ENCODE data around the gene PBX1.
A peak's percentile ranks its signal among the peaks of the same experiment; 100 is the strongest.
"Not testable (repeated sequence)": the region's sequence is repeated elsewhere in the genome, so short reads cannot be mapped to it uniquely, and the experiment has no call there.

The PBX1 gene

DNA sequence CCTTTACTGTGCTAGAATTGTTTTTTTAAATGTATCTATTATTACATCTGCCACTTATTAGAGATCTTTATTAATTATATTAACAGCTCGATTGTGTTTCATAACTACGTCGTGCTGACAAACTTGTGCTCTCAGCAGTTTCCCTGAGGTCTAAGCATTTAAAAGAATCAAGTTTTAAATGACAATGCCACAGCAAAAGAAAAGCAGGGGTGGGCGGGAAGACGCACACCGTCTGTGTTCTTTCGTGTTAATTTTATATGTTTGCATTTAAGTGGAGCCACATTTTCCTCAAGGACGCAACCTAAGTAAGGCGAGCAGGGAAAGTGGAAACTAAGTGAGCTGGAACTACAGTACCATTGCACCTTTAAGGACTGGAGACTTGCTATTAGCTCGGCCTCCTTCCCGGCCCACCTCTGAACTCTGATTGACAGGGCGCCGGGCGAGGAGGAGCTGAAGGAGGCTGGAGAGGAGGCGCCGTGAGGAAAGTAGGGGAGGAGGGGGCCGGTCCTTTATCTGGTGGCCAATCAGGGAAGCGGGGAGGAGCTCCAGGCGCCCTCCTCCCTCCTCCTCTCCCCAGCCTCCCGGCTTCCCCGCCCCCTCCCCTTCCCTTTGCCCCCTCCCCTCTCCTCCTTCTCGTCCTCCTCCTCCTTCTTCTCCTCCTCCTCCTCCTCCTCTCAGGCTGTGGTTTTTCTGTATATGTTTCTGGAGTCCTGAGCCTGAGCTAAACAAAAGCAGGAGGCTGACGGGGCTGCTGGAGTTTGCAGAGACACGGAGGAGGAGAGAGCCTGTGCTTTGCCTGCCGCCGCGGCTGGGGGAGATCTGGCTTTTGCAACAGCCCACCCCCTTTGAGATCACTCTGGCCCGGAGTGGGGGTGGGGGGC, at the start of gene PBX1:
TSS of gene PBX1 (plus strand) at position 724 of the 881 bp plus-strand sequence.
- peak; percentile 100 for DNase-seq

DNA sequence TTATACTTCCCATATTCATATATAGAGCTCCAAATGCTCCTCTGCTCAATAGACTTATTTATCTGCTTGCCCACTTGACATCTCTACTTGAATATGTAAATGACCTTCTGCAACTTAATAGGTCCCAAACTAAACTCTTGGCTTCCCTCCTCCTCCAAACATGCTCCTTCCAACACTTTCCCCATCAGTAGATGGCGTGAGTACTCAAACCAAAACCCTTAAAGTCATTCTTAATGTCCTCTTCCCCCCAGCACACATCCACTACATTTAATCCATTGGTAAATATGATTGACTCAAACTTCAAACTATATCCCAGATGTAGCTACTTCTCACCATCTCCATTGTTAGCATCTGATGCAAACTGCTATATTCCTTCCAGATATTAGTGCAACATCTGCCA, 48.5 kb upstream of the PBX1 start:
- no peak for DNase-seq

DNA sequence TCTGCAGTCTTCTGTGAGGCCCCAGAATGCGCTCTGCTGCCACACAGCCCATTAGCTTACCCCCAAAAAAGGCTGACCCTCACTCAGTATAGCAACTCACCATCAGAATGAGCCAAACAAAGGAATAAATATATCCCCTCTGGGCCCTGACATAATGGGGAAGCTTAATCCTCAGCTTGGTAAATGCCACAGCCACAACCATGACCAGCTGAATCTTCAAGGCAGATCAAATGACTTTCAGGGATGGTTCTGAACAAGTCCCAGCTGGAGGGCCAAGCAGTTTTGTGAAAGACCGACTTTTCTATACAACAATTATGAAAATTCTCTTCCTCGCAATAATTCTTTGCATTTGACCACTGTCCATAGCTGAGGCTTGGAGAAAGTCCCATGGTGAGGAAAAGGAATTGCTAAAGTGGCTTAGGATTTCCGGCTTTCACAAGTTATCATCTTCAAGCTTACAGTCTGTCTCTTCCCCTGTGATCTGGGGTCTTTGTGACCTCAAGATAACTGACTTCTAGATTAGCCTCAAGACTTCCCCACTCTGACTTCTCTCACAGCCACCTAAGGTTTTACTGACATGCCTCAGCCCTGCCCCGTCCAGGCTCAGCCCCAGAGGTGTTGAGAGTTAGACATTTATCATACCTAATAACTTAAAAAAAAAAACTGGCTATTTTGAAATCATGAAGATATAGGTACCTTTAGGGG, 47.8 kb upstream of the PBX1 start:
- DNase-seq, result no peak

DNA sequence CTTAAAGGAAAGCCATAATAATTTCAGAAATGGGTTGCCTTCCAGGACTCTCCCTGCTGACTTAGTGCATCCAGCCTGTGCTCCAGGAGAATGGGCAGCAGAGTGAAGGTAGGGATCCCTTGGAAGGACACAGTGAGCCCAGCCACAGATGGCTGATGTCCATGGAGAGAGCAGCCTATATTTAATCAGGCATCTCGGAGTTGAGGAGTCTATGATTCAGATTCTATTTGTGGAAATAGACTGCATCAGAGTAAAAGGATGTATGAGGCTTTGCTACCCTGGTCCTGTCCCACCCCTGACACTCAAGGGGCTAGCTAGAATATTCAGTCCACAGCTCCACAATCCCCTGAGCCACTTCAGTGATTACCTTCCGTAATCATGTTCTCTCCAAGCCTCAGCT, 43.8 kb upstream of the PBX1 start:
- DNase-seq, result no peak

DNA sequence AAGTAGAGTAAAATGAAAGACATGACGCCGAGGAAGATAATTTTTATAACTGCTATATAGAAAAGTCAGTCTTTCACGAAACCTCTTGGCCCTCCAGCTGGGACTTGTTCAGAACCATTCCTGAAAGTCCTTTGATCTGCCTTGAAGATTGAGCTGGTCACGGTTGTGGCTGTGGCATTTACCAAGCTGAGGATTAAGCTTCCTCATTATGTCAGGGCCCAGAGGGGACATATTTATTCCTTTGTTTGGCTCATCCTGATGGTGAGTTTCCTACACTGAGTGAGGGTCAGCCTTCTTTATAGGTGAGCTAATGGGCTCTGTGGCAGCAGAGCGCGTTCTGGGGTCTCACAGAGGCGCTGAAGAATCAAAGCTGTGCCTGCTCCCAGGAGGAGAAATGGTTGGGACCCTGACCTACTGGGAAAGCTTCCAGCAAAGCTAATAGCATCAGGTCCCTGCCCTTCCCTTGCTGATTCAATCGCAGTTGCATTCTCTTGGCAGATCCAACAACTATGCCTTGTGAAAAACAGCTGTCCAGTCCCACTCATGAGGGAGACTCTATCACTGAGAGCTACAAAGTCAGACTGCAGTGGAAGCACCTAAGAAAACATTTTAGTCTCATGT, 43.2 kb upstream of the PBX1 start:
- DNase-seq, result no peak

DNA sequence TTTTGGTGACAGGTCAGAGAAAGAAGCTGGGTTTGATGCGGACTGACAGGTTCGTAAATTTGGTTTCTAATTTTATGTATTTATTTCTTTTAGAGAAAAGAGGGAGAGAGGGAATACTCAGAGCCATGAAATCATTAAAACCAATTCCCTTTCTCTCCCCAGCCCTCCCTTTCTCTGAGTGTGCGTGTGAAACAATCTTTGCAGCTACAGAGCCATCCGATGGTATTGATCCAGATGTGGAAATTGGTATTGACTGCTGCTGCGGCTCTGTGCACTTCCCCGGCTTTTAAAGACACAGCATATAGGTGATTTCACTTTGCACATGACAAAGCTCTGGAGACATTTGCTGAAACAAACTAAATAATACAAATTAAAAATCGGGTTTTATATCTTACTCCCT, 42.4 kb upstream of the PBX1 start:
- DNase-seq, result no peak

DNA sequence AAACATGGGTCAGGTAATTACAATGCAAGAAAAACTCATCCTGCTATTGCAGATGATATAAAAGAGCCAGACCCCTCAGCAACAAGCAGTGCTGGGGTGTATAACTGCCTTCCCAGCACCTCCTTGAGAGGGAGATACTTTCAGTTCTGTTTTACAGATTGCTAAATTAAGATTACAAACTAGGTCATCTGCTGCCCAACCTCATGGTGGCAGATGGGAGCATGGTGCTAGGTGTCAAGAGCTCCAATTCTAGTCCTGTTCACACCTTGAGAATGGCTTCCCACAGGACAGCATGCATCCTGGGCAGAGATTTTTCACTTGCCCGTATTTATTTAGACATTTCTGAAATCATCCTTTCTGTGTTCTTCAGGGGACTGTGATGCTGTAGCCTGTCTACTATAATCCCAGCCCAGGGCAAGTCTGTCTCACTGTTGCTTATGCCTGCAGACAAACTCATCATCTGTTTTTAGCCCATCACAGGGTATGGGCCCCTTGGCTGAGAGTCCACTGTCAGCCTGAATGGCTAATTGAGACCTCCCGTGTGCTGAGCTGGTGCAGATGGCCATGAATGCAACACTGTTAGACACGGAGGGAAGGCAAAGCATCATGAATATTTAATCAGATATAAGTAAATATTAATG, 40.2 kb upstream of the PBX1 start:
- no peak for DNase-seq

DNA sequence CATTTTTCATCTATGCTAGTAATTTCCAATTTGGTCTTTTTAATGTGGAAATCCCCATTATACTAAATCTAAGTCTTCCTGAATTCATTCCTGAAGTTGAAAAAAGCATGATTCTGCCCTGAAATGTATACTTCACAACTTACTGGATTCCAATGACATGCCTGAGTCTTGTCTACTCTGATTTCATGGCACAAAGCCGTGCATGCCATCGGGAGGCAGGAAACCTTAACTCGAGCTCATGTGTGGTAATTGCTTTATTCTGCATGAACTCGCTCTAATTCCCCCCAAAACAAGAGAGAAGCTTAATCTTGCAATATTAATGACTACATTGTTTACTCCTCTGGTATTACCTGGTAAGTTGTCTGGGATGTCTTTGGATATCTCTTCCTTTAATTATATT, 39.6 kb upstream of the PBX1 start:
- no peak for DNase-seq

DNA sequence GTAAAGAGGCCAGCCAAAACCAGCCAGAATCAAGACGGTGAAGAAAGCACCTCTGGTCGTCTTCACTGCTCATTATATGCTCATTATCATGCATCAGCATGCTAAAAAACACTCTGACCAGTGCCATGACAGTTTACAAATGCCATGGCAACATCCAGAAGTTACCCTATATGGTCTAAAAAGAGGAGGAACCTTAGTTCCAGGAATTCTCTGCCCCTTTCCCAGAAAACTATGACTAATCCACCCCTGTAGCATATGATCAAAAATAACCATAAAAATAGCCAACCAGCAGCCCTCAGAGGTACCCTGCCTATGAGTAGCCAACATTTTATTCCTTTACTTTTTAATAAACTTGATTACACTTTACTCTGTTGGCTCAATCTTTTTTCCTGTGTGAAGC, 34.2 kb upstream of the PBX1 start:
- DNase-seq, result no peak

DNA sequence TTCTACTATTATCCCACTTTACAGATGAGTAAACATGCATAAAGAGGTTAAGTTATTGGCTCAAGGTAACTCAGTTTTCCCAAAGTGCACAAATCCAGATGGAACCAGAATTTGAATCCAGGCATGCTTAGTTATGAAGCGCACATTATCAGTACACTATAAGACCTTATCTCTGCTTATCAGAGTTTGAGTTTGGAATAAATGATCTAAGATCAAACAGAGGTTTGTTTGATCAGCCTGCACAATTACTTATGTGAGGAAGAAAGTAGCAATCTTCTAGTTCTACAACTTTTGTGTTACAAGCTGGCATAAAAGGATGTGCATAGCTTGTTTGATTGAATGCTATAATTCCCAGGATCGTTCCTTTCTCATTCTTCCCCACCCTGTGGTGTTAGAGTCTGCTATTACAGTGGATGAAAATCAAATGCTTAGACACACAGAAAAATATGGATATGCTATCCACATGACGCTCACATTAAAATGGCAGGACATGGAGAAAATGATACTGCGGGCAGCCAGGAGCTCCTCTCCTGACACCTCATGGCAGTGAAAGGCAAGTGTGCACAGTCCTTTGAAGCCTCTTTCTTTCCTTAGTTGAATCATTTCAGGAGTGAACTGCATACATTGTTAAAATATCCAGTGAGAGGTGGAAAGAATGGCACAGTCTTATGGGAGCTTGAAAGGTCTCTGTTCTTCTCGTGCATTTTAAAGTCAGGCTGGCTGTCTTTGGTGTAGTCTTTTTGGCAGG, 23.9 kb upstream of the PBX1 start:
- no peak for DNase-seq

DNA sequence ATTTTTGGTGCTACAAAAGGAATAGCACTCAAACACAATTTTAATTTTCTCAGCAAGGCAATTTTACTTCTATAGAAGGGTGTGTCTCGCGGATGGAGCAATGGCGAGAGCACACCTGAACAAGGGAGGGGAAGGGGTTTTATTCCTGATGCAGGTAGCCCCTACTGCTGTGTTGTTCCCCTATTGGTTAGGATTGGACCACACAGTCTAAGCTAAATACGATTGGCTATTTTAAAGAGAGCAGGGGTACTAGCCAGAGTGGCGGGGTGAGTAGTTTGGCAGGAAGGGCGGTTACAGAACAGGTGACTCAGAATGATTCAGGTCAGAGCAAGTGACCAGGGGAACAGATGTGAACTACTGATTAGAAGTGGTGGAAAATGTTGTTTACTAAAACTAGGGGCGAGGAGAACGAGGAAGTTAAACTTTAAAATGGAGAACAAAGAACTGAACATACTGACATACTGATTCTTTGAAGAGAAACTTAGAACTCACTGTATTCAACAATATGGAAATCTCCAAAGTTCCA, 6.5 kb upstream of the PBX1 start:
- not testable (repeated sequence) for DNase-seq

DNA sequence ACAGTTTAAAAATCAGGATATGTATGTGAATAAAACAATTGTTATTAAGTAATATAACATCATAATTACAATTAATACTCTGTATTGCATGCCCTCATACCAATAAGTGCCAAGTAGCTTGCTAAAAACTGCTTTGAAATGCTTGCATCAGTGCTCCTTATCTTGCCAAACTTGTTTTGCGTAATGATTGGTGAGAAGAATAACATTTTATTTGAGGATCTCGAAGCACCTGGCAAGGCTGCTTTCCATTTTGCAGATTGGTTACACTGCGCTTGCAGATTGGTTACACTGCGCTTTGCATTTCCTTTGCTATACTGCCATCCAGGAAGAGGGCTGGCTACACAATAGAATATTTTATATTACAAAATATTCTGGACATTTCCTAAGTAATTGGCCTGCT, 1.7 kb upstream of the PBX1 start:
- DNase-seq, result no peak

DNA sequence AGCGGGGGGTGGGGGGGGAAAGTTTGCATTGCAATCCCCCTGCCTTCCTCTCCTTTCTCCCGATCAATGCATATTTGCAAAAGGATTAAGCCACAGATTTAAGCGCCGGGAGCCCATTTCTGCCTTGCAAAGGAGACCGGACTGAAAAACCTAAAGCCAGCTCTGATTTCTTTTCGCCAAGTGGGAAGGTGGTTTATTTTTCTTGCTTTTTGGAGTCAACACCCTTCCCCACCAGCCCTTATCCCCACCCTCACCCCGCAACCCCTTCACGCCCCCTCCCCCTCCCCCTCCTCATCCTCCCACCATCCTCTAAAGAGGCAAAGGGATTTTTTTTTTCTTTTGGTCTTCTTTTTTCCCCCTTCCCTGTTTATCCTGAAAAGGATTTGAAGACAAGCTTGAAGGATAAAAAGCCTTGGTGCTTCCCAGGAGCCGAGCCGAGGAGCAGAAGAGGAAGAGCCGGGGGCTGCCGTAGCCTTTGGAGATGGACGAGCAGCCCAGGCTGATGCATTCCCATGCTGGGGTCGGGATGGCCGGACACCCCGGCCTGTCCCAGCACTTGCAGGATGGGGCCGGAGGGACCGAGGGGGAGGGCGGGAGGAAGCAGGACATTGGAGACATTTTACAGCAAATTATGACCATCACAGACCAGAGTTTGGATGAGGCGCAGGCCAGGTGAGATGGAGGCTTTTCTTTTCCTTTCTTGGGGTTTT, 513 bp downstream of the PBX1 start:
- peak; percentile 28 to 69 for DNase-seq

DNA sequence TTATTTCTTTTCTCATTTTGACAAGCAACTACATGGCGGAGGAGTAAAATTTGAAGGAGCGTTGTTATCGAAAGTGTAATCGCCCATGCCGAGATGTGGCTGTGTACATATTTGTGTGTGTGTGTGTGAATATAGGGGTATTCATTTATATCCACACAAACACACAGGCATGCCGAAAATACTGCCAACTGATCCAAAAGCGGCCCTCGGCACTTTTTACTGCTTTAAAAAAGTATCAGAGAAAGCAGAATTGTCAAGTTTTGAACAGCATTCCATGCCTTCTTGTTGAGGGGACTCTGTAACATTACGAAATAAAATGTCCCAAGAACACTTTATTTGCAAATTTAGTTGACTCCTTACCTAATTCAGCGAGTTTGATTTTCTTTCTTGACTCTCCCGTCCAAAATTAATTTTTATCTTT, 1.1 kb downstream of the PBX1 start:
- peak in 1 of 2 experiments; percentile 53 for DNase-seq

DNA sequence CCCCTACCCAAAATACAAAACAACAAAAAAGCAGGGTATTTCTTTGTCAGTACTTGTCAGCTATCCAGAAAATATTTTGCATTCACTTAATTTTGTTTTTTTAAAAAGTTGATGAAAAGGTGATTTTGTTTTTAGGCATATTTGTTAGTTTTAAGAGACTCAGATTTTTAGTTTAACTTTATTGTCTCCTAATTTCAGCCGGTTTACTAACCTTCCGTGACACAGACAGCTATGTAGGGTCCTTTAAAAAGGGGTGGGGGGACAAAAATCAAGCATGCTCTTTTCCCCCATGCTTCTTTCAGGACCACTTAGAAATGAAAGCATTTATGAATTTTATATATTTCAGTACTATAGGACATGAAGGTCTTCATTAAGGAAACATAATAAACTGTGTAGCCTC, 1.6 kb downstream of the PBX1 start:
- no peak for DNase-seq

DNA sequence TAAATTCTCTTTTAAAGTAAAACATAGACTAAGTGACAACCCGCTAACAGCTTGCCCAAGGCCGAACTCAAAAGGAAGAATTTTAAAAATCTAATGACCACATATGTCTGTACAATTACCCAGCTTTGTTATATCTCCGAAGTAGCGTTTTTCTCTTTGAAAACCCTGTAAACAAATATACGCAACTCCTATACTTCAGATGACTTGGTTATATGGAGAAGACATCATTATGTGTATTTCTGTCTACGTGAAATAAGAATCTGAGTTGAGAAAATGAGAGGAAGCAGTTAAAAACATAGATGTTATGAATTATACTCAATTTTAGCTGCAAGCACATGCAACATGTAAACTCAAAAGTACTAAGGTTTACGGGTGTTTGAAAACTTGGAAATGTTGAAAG, 2.0 kb downstream of the PBX1 start:
- DNase-seq, result peak in 1 of 2 experiments; percentile 28

DNA sequence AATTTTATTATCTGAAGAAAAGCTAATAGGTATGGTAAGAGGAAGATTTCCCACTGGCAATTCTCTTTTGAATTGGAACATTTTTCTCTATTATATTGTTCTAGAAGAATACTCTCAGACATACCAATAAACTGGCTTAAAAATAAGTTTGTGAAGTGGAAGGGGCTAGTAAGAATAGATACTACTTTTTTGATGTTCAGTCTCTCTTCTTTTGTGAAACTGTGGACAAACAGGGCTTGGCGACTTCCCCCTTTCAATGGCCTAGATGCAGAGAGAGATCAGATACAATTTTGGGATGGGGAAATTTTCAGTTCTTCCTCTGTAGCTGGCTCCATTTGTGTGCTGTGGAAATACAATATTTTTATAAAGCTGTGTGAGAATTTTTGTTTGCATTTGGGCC, 2.5 kb downstream of the PBX1 start:
- peak in 1 of 2 experiments; percentile 23 for DNase-seq

DNA sequence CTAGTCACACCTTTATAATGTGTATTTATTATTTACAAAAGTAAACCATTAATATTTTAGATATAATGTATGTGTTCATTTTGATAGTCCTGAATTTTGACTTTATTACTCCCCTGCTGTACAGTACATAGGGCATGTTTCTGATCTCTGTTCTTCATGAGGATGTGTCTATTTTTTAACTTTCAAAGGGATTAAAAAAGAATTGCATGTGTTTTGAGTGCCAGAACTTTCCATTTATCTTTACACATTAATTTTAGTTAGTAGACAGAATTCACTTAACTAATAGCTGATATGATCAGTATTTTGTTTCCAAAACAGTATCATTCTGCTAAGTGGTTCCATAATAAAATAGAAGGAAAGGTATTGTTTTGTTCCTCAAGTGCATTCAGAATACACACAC, 3.1 kb downstream of the PBX1 start:
- no peak for DNase-seq

DNA sequence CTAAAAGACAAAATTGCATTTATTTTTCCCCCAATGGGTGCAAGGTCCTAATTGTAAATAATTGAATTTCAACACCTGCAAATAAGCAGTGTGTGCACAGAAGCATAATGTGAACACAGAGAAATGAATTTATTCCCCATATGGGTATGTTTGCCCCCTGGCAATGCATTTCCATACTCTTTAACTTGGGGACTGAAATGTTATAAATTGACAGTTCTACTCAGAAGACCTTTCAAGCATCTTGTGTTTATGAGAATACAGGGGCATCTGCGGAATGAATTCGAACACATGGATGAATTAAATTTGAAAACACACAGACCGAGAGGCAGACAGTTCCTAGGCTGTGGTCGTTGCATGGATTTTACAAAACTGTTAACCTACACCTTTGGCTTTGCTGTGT, 3.5 kb downstream of the PBX1 start:
- DNase-seq, result peak in 1 of 2 experiments; percentile 39

DNA sequence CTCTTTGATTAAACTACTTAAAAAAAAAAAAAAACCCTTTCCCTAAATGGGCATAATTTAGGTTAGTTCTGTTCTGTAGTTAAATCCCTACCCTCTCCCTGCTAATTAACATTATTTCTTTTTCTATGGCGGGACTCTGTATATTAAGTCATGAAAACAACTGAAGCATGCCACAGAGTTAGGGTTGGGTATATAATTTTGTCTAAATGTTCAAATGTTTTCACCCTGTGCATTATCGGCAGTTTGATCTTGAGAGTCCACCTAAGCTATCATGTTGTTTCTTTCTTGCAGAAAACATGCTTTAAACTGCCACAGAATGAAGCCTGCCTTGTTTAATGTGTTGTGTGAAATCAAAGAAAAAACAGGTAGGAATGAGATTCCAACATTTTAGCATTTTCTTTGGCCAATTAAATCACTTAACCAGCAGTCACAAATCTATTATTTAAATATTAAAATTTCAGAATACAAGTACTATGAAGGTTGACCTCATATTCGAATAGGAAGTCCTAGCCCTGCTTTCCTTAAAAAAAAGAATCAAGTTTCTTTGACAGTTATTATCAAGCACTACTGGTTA, 4.0 kb downstream of the PBX1 start:
- DNase-seq, result no peak

DNA sequence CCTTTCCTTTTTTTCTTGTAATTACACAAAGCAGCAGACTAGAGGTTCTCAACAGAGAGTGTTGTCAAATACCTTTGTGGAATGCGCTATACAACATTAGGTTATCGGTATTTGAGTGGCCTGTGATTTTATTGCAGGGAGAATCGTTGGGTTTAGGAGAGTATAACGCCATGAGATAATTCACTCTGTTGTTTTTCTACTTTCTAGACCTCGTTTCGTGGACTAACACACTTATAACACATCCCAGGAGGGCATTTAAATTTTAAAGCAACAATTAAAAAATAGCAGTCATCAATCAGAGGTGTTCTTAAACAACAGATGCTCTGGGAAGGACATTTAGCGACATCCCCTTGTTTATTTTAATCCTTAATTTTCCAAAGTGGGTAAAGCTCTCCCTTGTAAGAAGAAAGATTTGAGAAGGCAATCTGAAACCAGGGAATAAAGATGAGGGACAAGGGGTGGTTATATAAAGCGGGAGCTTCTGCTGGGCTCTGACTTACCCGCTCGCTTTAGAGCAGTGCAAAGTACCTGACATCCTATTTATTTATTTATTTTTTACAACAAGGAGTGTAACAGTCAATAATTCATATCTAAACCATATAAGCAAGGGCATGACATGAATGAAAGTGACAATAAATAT, 4.9 kb downstream of the PBX1 start:
- peak; percentile 22 to 64 for DNase-seq
